ENCODE results near the gene GOSR1.

DNA sequence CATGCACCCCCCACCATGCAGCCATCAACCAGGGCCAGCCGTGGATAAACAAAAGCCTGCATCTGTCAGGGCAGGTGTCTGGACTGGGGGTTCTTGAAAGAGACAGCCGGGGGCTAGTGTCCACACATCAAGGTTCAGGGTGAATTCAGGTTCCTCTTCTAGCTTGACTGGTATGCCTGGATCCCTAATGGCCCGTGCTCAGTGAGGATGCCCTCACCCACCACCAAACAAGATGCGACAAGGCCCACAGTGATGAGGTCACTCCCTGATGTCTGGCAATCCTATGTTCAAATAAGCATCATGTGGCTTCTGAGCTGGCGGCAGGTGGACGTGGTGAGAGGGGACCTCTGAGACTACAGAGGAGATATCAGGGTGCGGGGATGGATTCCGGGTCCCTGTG, 64.6 kb downstream of the GOSR1 start:
- TF ChIP-seq, protein P1, sequence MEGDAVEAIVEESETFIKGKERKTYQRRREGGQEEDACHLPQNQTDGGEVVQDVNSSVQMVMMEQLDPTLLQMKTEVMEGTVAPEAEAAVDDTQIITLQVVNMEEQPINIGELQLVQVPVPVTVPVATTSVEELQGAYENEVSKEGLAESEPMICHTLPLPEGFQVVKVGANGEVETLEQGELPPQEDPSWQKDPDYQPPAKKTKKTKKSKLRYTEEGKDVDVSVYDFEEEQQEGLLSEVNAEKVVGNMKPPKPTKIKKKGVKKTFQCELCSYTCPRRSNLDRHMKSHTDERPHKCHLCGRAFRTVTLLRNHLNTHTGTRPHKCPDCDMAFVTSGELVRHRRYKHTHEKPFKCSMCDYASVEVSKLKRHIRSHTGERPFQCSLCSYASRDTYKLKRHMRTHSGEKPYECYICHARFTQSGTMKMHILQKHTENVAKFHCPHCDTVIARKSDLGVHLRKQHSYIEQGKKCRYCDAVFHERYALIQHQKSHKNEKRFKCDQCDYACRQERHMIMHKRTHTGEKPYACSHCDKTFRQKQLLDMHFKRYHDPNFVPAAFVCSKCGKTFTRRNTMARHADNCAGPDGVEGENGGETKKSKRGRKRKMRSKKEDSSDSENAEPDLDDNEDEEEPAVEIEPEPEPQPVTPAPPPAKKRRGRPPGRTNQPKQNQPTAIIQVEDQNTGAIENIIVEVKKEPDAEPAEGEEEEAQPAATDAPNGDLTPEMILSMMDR (IDR thresholded peaks at IDR 0.05), result no peak
- no peak for TF ChIP-seq POLR2A (IDR thresholded peaks at IDR 0.05)
